Prostate gland (tissue), 2 donors: ENCODE data around the gene PPFIA4. TPM values are rescaled to one million over a fixed set of nuclear protein-coding genes. Genes with fewer than 3 reads are reported as not detected.

Source experiments
- DNase-seq: peaks from one replicate; pipeline ENCODE4 v3.0.0-alpha.2; 2019; ENCODE audit warnings: low spot score
- H3K27ac ChIP-seq, 2 donors: fragments of 200-600 bp; sonication (generic); 2 replicates each; pipeline ENCODE4 v1.5.1; 2017 to 2019
- H3K27me3 ChIP-seq: fragments of 200-600 bp; sonication (generic); replicated peaks from 2 replicates; pipeline ENCODE4 v1.5.1; 2019; ENCODE audit not compliant: insufficient read depth
- H3K36me3 ChIP-seq, 2 donors: fragments of 200-600 bp; sonication (generic); 1 replicate in 1 of 2; 2 replicates in 1 of 2; pipeline versions ENCODE4 v1.5.1 to v1.8.1; 2017 to 2019
- H3K4me1 ChIP-seq: fragments of 200-600 bp; sonication (generic); replicated peaks from 2 replicates; pipeline ENCODE4 v1.5.1; 2019
- H3K4me3 ChIP-seq, 2 donors: fragments of 200-600 bp; sonication (generic); 2 replicates each; pipeline ENCODE4 v1.5.1; 2017 to 2019
- H3K9me3 ChIP-seq: fragments of 200-600 bp; sonication (generic); 2 replicates; pipeline ENCODE4 v1.5.1; 2017
- CTCF ChIP-seq, 4 experiments: fragments of 200-600 bp in 2 of 4; fragments of 450-650 bp in 2 of 4; sonication (generic) in 2 of 4; IDR thresholded peaks; 1 replicate in 3 of 4; 2 replicates in 1 of 4; pipeline ENCODE4 v1.5.1; 2016 to 2019; ENCODE audit warnings: antibody characterized with exemption in 4 of 4, mild to moderate bottlenecking in 2 of 4, moderate library complexity in 2 of 4
- POLR2A ChIP-seq: fragments of 450-650 bp; IDR thresholded peaks from one replicate; pipeline ENCODE4 v1.6.1; 2016; ENCODE audit warnings: antibody characterized with exemption, mild to moderate bottlenecking
- POLR2AphosphoS5 ChIP-seq: sonication (generic); formaldehyde crosslinking; IDR thresholded peaks from one replicate; pipeline ENCODE4 v1.6.1; 2017; ENCODE audit warnings: antibody characterized with exemption
- WGBS: methylation state at CpG from one replicate; pipeline ENCODE4 v1.1.5; 2018; 5-methylcytosine and 5-hydroxymethylcytosine counted together
- intact Hi-C: fragments of 100-400 bp; cut with DNase I; formaldehyde crosslinking; loops from one replicate; pipeline ENCODE4 v1.14.2; 2022
- total RNA-seq, 2 donors: library from RNA; depleted of rRNA; stranded (reverse); fragments of >200 nt; gene quantifications; one replicate each; pipeline ENCODE4 v1.1.0, GENCODE V29; 2016

The PPFIA4 gene
- total RNA-seq, 2 donors from 2014 or later, result 0.50 to 16.9 TPM

DNA sequence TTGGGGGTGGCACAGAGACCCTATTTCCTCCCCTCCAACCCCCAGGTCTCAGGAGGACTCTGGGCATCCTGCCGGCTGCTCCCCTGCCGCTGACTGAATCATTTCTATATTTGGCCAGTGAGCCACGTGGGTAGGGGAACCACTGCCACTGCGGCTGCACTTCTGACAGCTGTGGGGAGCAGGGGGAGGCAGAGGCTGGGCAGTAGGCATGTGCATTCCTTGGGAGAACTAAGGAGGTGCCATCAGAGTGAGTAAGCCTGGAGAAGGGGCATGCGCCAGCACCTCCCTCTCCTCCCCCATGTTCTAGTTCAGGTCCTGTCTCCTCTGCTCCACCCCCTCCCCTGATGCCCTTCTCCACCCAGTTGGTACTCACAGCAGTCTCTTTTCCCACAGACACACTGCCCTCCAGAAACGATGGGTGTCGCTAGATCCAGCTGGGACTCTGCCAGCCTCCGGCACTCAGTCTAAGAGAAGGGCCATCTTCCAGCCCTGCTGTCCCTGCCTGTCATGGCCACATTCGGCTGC lies 12.0 kb downstream of the PPFIA4 start:
- DNase-seq, result no peak
- intact Hi-C loops, result loop anchor here (2.0 to 5.0 kb wide), 2 partner anchors 81 to 234 kb away; no protein-coding TSS in a partner anchor
- no peak for TF ChIP-seq POLR2AphosphoS5
- no peak for TF ChIP-seq POLR2A
- no peak for TF ChIP-seq CTCF (IDR thresholded peaks at IDR 0.05)
- no peaks in the 10 kb centered on the region for H3K4me1 ChIP-seq
- H3K9me3 ChIP-seq, result no peaks in the 10 kb centered on the region
- H3K4me3 ChIP-seq, result no peak overlapping the region
- 22% methylated on average over 9 of the region's 9 CpGs for WGBS
- no peaks in the 10 kb centered on the region for H3K36me3 ChIP-seq
- H3K27me3 ChIP-seq, result no peaks in the 10 kb centered on the region
- H3K27ac ChIP-seq, result no peak overlapping the region

GRCh38 chr1:203038891-203039608 lies 12.8 kb downstream of the PPFIA4 start:
- intact Hi-C loops, result loop anchor here (1.0 to 5.0 kb wide), 3 partner anchors 80 to 233 kb away; no protein-coding TSS in a partner anchor
- Histone ChIP-seq H3K4me3 (no peak overlapping the region), H3K27me3 (peaks cover 2% of the 10 kb centered on the region), H3K27ac (no peak overlapping the region), H3K4me1 (no peaks in the 10 kb centered on the region), H3K9me3 (no peaks in the 10 kb centered on the region), H3K36me3 (no peaks in the 10 kb centered on the region)
- TF ChIP-seq POLR2AphosphoS5 (peak; percentile 19), POLR2A (no peak), CTCF (IDR thresholded peaks at IDR 0.05) (peak; percentile 67 to 90 (median 80))
- peak; percentile 66 for DNase-seq
- 58% methylated on average over 21 of the region's 22 CpGs for WGBS

DNA sequence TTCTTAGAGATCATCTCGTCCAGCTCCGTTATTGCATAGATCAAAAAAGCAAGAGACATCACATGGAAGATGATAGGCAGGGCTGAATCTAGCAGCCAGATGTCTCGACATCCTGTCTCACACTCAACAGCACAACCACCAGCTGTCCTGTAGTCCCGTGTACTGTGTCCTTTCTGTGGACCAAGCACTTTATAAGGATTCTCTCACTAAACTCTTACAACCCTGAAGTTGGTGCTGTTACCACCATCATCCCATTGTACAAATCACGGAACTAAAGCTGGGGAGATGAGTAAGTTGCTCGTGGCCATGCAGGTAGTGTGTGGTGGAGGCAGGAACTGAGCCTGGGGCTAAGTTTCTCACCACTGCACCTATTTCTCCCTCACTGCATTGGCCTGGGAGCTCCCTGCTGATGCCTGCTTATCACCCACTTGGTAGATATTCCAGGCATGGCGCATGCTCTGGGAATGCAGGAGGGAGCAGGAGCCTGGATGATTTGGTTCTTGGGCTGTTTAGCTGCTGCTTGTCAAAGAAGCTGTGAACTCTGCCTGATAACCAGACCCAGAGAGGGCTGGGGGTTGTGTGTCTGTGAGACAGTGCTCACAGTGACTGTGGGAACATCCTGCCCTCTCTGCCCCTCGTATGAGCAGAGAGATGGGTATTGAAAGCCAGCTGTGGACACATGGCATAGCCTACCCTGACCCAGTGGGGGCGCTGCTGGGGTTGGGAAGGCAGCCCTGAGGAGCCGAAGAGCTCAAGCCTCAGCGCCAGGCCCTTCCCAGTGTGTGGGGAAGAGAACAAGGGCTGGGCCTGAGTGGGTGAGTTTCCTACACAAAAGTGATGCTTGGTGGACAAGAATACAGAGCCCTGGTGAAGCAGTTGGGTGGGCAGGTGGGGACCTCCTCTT lies 13.6 kb downstream of the PPFIA4 start:
- WGBS, result 60% methylated on average over 11 of the region's 11 CpGs
- TF ChIP-seq POLR2A (no peak), POLR2AphosphoS5 (no peak), CTCF (IDR thresholded peaks at IDR 0.05) (no peak)
- no peak overlapping the region for H3K27ac ChIP-seq
- intact Hi-C loops, result loop anchor here (1.0 to 5.0 kb wide), 4 partner anchors 79 to 232 kb away; no protein-coding TSS in a partner anchor
- H3K9me3 ChIP-seq, result no peaks in the 10 kb centered on the region
- no peaks in the 10 kb centered on the region for H3K4me1 ChIP-seq
- no peak for DNase-seq
- no peak overlapping the region for H3K4me3 ChIP-seq
- H3K36me3 ChIP-seq, result no peaks in the 10 kb centered on the region
- peaks cover 2% of the 10 kb centered on the region for H3K27me3 ChIP-seq

- intact Hi-C loops, result loop anchor here (2.0 kb wide), 1 partner anchor 132 kb away; no protein-coding TSS in a partner anchor
- Histone ChIP-seq H3K36me3 (no peaks in the 10 kb centered on the region), H3K4me1 (no peaks in the 10 kb centered on the region), H3K9me3 (no peaks in the 10 kb centered on the region), H3K27me3 (peaks cover 2% of the 10 kb centered on the region), H3K27ac (no peak overlapping the region), H3K4me3 (no peak overlapping the region)
- DNase-seq, result no peak
- no peak for TF ChIP-seq POLR2AphosphoS5
- no peak for TF ChIP-seq POLR2A
- no peak for TF ChIP-seq CTCF (IDR thresholded peaks at IDR 0.05)
- WGBS, result 64% methylated on average over 5 of the region's 5 CpGs
Measured at GRCh38 chr1:203040513-203041275, 14.4 kb downstream of the PPFIA4 start.
